Measurements from ENCODE around the gene CARD9. TPM values are rescaled to one million over a fixed set of nuclear protein-coding genes. Genes with fewer than 3 reads are reported as not detected.

Gene CARD9
- total RNA-seq, 1 experiment from 2014 or later, result 1.1 TPM

DNA sequence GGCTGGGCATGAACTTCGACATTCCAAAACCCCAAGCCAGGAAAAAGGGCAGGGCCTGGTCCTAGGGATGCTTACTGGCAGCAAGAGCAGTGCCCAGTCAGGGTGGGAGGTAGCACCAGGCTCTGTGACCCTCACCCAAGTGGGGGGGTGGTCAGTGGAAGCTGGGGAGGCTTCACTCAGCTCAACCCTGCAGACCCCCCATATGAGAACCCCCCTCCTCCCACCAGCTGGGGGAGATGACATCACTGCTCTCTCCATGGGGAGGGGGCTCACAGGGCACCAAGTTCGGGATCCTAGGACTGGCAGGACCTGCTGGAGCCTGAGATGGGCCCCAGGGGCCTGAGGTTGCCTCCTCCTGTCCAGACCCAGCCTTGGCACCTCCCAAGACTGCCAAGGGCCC, 14.6 kb downstream of the CARD9 start:
- H4K20me1 ChIP-seq (ENCODE audit: low read length), result no peaks in the 10 kb centered on the region
- H3F3A ChIP-seq (ENCODE audit: low read length, unreplicated experiment), result no peaks in the 10 kb centered on the region
- no peak overlapping the region for H3K4me3 ChIP-seq (ENCODE audit: low read length)
- H3K4me2 ChIP-seq (ENCODE audit: low read length), result no peak overlapping the region
- H2AFZ ChIP-seq (ENCODE audit: low read length), result no peak overlapping the region
- BruUV-seq (replicated peaks), result no TSS peak
- no peak overlapping the region for H3K27ac ChIP-seq (ENCODE audit: low read length)
- H3K36me3 ChIP-seq (ENCODE audit: low read depth, low read length), result no peaks in the 10 kb centered on the region
- H3K9me3 ChIP-seq (ENCODE audit: low read length), result no peaks in the 10 kb centered on the region
- intact Hi-C loops (cut with micrococcal nuclease), result no loop called here
- H3K79me2 ChIP-seq (ENCODE audit: low read length), result no peaks in the 10 kb centered on the region
- no peaks in the 10 kb centered on the region for H3K27me3 ChIP-seq (ENCODE audit: low read length)
- H3K9me2 ChIP-seq (replicated peaks; ENCODE audit: low read length), result no peaks in the 10 kb centered on the region
- DNase-seq (no peak), ATAC-seq (no peak)
- ChIA-PET CTCF (no interaction called here), POLR2A (ENCODE audit: unreplicated experiment) (no interaction called here)
- TF ChIP-seq, protein P1, sequence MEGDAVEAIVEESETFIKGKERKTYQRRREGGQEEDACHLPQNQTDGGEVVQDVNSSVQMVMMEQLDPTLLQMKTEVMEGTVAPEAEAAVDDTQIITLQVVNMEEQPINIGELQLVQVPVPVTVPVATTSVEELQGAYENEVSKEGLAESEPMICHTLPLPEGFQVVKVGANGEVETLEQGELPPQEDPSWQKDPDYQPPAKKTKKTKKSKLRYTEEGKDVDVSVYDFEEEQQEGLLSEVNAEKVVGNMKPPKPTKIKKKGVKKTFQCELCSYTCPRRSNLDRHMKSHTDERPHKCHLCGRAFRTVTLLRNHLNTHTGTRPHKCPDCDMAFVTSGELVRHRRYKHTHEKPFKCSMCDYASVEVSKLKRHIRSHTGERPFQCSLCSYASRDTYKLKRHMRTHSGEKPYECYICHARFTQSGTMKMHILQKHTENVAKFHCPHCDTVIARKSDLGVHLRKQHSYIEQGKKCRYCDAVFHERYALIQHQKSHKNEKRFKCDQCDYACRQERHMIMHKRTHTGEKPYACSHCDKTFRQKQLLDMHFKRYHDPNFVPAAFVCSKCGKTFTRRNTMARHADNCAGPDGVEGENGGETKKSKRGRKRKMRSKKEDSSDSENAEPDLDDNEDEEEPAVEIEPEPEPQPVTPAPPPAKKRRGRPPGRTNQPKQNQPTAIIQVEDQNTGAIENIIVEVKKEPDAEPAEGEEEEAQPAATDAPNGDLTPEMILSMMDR (conservative IDR thresholded peaks at IDR 0.05; ENCODE audit: low read depth, low read length), result no peak
- TF ChIP-seq EZH2 (IDR thresholded peaks at IDR 0.05; ENCODE audit: low read length, unreplicated experiment) (no peak), EZH2phosphoT487 (IDR thresholded peaks at IDR 0.05; ENCODE audit: borderline replicate concordance, low read length) (no peak)
- peaks cover 12% of the 10 kb centered on the region; the same call in 1 of the 2 replicates for H3K4me1 ChIP-seq (ENCODE audit: insufficient read depth, low read length)
- H3K9ac ChIP-seq (ENCODE audit: low read length), result no peak overlapping the region

DNA sequence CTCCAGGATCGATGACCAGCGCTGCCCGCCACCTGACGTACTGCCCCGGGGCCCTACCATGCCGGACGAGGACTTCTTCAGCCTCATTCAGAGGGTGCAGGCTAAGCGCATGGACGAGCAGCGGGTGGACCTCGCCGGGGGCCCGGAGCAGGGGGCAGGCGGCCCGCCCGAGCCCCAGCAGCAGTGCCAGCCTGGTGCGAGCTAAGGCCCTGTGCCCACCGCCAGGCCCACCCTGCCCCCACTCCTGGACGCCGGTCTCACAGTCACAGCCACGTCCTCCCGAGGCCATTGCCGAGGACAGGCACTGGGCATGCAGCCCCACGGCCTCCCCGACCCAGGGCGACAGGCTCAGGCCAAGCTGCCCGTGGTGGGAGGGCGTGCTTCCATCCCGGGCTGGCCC, 15.5 kb downstream of the CARD9 start:
- Histone ChIP-seq H3K4me3 (ENCODE audit: low read length) (no peak overlapping the region), H3K27me3 (ENCODE audit: low read length) (no peaks in the 10 kb centered on the region), H3K4me2 (ENCODE audit: low read length) (no peak overlapping the region), H2AFZ (ENCODE audit: low read length) (no peak overlapping the region), H3K27ac (ENCODE audit: low read length) (no peak overlapping the region), H3K9me2 (replicated peaks; ENCODE audit: low read length) (no peaks in the 10 kb centered on the region), H3F3A (ENCODE audit: low read length, unreplicated experiment) (no peaks in the 10 kb centered on the region), H3K79me2 (ENCODE audit: low read length) (no peaks in the 10 kb centered on the region), H3K9me3 (ENCODE audit: low read length) (no peaks in the 10 kb centered on the region), H4K20me1 (ENCODE audit: low read length) (no peaks in the 10 kb centered on the region), H3K4me1 (ENCODE audit: insufficient read depth, low read length) (peaks cover 10% of the 10 kb centered on the region; the same call in 1 of the 2 replicates), H3K9ac (ENCODE audit: low read length) (no peak overlapping the region), H3K36me3 (ENCODE audit: low read depth, low read length) (no peaks in the 10 kb centered on the region)
- intact Hi-C loops (cut with micrococcal nuclease), result no loop called here
- ATAC-seq, result no peak
- ChIA-PET CTCF (no interaction called here), POLR2A (ENCODE audit: unreplicated experiment) (no interaction called here)
- no peak for DNase-seq
- TF ChIP-seq, protein P1 (conservative IDR thresholded peaks at IDR 0.05; ENCODE audit: low read depth, low read length), result no peak
- TF ChIP-seq EZH2 (IDR thresholded peaks at IDR 0.05; ENCODE audit: low read length, unreplicated experiment) (no peak), EZH2phosphoT487 (IDR thresholded peaks at IDR 0.05; ENCODE audit: borderline replicate concordance, low read length) (no peak)
- BruUV-seq (replicated peaks), result no TSS peak

DNA sequence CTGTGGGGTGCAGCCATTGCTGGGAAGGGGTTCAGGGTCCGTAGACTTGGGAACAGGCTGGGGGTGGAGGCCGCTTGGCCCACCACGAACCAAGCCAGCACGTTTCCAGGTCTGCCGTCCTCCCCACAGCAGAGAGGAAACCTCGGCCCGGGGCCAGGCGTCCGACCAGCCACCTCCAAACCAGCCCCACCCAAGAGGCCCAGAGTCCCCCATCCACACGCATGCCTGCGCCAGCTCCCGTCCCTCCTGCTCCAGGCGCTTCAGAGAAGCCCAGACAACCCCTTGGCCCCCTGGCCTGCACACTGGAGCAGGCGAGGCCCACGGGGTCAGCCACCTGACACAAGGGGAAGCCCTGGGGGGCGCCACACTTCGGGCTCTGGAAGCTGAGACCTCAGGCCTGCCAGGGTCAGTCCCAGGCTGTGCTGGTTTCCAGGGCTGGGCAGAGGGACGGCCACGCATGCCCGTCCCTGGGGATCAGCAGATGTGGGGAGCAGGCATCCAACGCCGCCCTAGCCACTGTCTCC, 16.2 kb downstream of the CARD9 start:
- intact Hi-C loops (cut with micrococcal nuclease), result no loop called here
- ATAC-seq (no peak), DNase-seq (no peak)
- ChIA-PET POLR2A (ENCODE audit: unreplicated experiment) (no interaction called here), CTCF (no interaction called here)
- H3K27ac ChIP-seq (ENCODE audit: low read length), result no peak overlapping the region
- H3K79me2 ChIP-seq (ENCODE audit: low read length), result no peaks in the 10 kb centered on the region
- H3K9ac ChIP-seq (ENCODE audit: low read length), result no peak overlapping the region
- H3K9me2 ChIP-seq (replicated peaks; ENCODE audit: low read length), result no peaks in the 10 kb centered on the region
- BruUV-seq (replicated peaks), result no TSS peak
- H3K4me1 ChIP-seq (ENCODE audit: insufficient read depth, low read length), result peaks cover 6% of the 10 kb centered on the region; the same call in 1 of the 2 replicates
- H2AFZ ChIP-seq (ENCODE audit: low read length), result no peak overlapping the region
- H3K4me3 ChIP-seq (ENCODE audit: low read length), result no peak overlapping the region
- no peak overlapping the region for H3K4me2 ChIP-seq (ENCODE audit: low read length)
- H3K36me3 ChIP-seq (ENCODE audit: low read depth, low read length), result no peaks in the 10 kb centered on the region
- TF ChIP-seq EZH2phosphoT487 (IDR thresholded peaks at IDR 0.05; ENCODE audit: borderline replicate concordance, low read length) (no peak), EZH2 (IDR thresholded peaks at IDR 0.05; ENCODE audit: low read length, unreplicated experiment) (no peak)
- TF ChIP-seq, protein P1 (conservative IDR thresholded peaks at IDR 0.05; ENCODE audit: low read depth, low read length), result no peak
- H3F3A ChIP-seq (ENCODE audit: low read length, unreplicated experiment), result no peaks in the 10 kb centered on the region
- no peaks in the 10 kb centered on the region for H4K20me1 ChIP-seq (ENCODE audit: low read length)
- H3K9me3 ChIP-seq (ENCODE audit: low read length), result no peaks in the 10 kb centered on the region
- H3K27me3 ChIP-seq (ENCODE audit: low read length), result no peaks in the 10 kb centered on the region
